Right lobe of liver (tissue), 4 donors: Measurements from ENCODE around the gene NOC2L.

ENCODE experiments used
- POLR2A ChIP-seq: fragments of 450-650 bp; IDR thresholded peaks from one replicate; pipeline ENCODE4 v1.6.1; 2017; ENCODE audit warnings: antibody characterized with exemption, mild to moderate bottlenecking
- TF ChIP-seq, protein P1 (sequence below), 4 donors: fragments of 200-600 bp in 3 of 4; fragments of 450-650 bp in 1 of 4; IDR thresholded peaks; one replicate each; pipeline versions ENCODE4 v1.5.1 to v1.8.0; 2016 to 2022; ENCODE audit warnings: antibody characterized with exemption in 4 of 4, mild to moderate bottlenecking in 2 of 4
- donor health status: DM: no; HTN: no; CAD: no.
- donor health status: DM: no; HTN: no; CAD: no.
- donor health status: DM: no; HTN: yes; CAD: no.

DNA sequence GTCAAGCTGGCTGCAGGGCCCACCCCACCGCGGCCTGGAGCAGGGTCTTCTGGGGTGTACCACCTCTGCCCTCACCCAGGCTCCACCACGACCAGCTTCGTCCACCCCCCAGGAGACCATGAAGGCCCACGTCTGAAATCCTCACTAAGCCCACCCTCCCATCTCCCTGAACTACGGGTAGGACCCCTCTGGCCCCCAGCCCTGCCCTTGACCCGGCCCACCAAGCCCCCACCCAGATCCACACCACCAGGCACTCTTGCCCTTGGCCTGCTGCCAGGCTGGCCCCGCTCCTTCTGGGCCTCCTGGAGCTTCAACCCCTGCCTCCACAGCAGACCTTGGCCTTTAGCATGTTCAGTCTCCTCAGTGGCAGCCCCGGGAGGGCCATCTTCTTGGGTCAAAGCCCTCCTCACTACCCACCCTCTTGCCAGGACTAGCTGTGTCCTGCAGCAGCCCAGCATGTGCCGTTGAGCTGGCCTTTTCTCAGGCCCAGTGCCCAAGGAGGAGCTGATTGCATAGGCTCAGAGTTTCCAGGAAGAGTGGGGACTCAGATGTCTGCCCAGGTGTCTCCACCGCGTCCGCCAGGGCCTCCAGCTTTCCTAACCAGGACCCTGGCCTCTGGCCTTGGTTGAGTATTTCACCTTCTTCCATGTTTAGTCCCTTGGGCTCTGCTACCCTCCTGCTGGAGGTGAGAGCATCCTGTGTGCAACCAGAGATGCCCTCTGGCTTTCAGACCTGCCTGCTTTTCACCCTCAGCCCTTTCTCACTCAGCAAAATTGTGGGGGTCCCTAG, 53.1 kb downstream of the NOC2L start:
- TF ChIP-seq, protein P1, sequence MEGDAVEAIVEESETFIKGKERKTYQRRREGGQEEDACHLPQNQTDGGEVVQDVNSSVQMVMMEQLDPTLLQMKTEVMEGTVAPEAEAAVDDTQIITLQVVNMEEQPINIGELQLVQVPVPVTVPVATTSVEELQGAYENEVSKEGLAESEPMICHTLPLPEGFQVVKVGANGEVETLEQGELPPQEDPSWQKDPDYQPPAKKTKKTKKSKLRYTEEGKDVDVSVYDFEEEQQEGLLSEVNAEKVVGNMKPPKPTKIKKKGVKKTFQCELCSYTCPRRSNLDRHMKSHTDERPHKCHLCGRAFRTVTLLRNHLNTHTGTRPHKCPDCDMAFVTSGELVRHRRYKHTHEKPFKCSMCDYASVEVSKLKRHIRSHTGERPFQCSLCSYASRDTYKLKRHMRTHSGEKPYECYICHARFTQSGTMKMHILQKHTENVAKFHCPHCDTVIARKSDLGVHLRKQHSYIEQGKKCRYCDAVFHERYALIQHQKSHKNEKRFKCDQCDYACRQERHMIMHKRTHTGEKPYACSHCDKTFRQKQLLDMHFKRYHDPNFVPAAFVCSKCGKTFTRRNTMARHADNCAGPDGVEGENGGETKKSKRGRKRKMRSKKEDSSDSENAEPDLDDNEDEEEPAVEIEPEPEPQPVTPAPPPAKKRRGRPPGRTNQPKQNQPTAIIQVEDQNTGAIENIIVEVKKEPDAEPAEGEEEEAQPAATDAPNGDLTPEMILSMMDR (IDR thresholded peaks at IDR 0.05), result no peak
- no peak for TF ChIP-seq POLR2A
